K562 (cell line): ENCODE measurements around the gene THAP11. TPM values are rescaled to one million over a fixed set of nuclear protein-coding genes. Genes with fewer than 3 reads are reported as not detected.
A peak's percentile ranks its signal among the peaks of the same experiment; 100 is the strongest.

ENCODE experiments used
- BCL6 ChIP-seq: fragments of 250-450 bp; sonication (Bioruptor Pico); IDR thresholded peaks from 2 replicates; pipeline ENCODE4 v1.4.0; 2020
- CGGBP1 ChIP-seq: fragments of 250-450 bp; sonication (Bioruptor Pico); IDR thresholded peaks from 2 replicates; pipeline ENCODE4 v1.9.0; 2021; ENCODE audit warnings: mild to moderate bottlenecking
- ETS1 ChIP-seq: conservative IDR thresholded peaks from 2 replicates; pipeline ENCODE4 v1.6.1; 2011; ENCODE audit warnings: low read depth, mild to moderate bottlenecking, low read length; ENCODE audit not compliant: control insufficient read depth
- FOXP1 ChIP-seq: sonication (generic); formaldehyde crosslinking; IDR thresholded peaks from 2 replicates; pipeline ENCODE4 v1.8.0; 2022; ENCODE audit warnings: mild to moderate bottlenecking, missing genetic modification reagents
- GATA2 ChIP-seq: sonication (generic); formaldehyde crosslinking; IDR thresholded peaks from 2 replicates; pipeline ENCODE4 v1.4.0; 2020; ENCODE audit warnings: mild to moderate bottlenecking, missing genetic modification reagents
- HNRNPUL1 ChIP-seq: fragments of 200-400 bp; formaldehyde crosslinking; IDR thresholded peaks from 2 replicates; pipeline ENCODE4 v1.6.1; 2017; ENCODE audit warnings: low read length
- MCM2 ChIP-seq: fragments of 450-650 bp; IDR thresholded peaks from 2 replicates; pipeline ENCODE4 v1.6.1; 2017; ENCODE audit warnings: low read depth, mild to moderate bottlenecking
- PTBP1 ChIP-seq: fragments of 200-400 bp; formaldehyde crosslinking; IDR thresholded peaks from 2 replicates; pipeline ENCODE4 v1.6.1; 2017; ENCODE audit warnings: low read depth, low read length
- RBBP5 ChIP-seq: fragments of 200-600 bp; sonication (generic); IDR thresholded peaks from 2 replicates; pipeline ENCODE4 v1.6.1; 2012; ENCODE audit warnings: borderline replicate concordance, mild to moderate bottlenecking, low read length, control low read depth, inconsistent platforms; ENCODE audit not compliant: insufficient read depth, poor library complexity, severe bottlenecking
- SAFB2 ChIP-seq: fragments of 200-400 bp; formaldehyde crosslinking; IDR thresholded peaks from 2 replicates; pipeline ENCODE4 v1.6.1; 2018; ENCODE audit warnings: borderline replicate concordance, low read length, low read depth, moderate library complexity; ENCODE audit not compliant: severe bottlenecking
- SRF ChIP-seq, 2 experiments: fragments of 250-450, 450-650 bp in 1 of 2; sonication (Bioruptor Pico) in 1 of 2; sonication (generic) in 1 of 2; formaldehyde crosslinking; IDR thresholded peaks; 2 replicates each; pipeline versions ENCODE4 v1.5.0 to v1.5.1; 2020 to 2022; ENCODE audit warnings: mild to moderate bottlenecking in 1 of 2, missing genetic modification reagents in 1 of 2
- SRSF3 ChIP-seq: fragments of 200-400 bp; formaldehyde crosslinking; IDR thresholded peaks from 2 replicates; pipeline ENCODE4 v1.6.1; 2016; ENCODE audit warnings: mild to moderate bottlenecking, low read length, moderate library complexity; ENCODE audit not compliant: insufficient read depth
- TCF7 ChIP-seq: sonication (generic); IDR thresholded peaks from 2 replicates; pipeline ENCODE4 v1.6.1; 2016; ENCODE audit warnings: antibody characterized with exemption, borderline replicate concordance
- U2AF1 ChIP-seq: fragments of 200-400 bp; formaldehyde crosslinking; optimal IDR thresholded peaks from 2 replicates; pipeline ENCODE3; 2017; ENCODE audit warnings: mild to moderate bottlenecking, low read depth, low read length, moderate library complexity
- ZBTB33 ChIP-seq: sonication (generic); formaldehyde crosslinking; IDR thresholded peaks from 2 replicates; pipeline ENCODE4 v1.8.1; 2023; ENCODE audit warnings: mild to moderate bottlenecking, missing genetic modification reagents
- ZKSCAN3 ChIP-seq: fragments of 250-450 bp; sonication (Bioruptor Pico); IDR thresholded peaks from 2 replicates; pipeline ENCODE4 v1.4.0; 2020
- ZNF175 ChIP-seq: fragments of 200-800 bp; sonication (Bioruptor generic); IDR thresholded peaks from 2 replicates; pipeline ENCODE4 v1.6.1; 2016; ENCODE audit warnings: low read depth, mild to moderate bottlenecking, missing genetic modification characterization, missing compliant biosample characterization
- ZNF184 ChIP-seq: sonication (generic); formaldehyde crosslinking; IDR thresholded peaks from 2 replicates; pipeline ENCODE4 v1.5.0; 2020; ENCODE audit warnings: missing genetic modification reagents
- ZNF398 ChIP-seq: fragments of 250-450 bp; sonication (Bioruptor Pico); IDR thresholded peaks from 2 replicates; pipeline ENCODE4 v1.8.0; 2021; ENCODE audit warnings: moderate library complexity, mild to moderate bottlenecking, inconsistent platforms
- ZNF740 ChIP-seq, 3 experiments: fragments of 200-800 bp in 1 of 3; sonication (Bioruptor generic) in 1 of 3; sonication (generic) in 1 of 3; formaldehyde crosslinking in 1 of 3; IDR thresholded peaks; 2 replicates each; pipeline versions ENCODE4 v1.6.1 to v1.8.0; 2016 to 2022; ENCODE audit warnings: mild to moderate bottlenecking in 2 of 3, missing compliant biosample characterization in 2 of 3, missing genetic modification characterization in 2 of 3, missing genetic modification reagents in 1 of 3
- polyA plus RNA-seq, 8 experiments: library from polyadenylated mRNA; depleted of rRNA in 4 of 8; stranded (reverse) in 5 of 8; unstranded in 3 of 8; fragments of >200 nt; fragmentation: Nextera tagmentation in 2 of 8; fragmentation: Illumina TruSeq in 1 of 8; extraction: Ambion mirVana in 2 of 8; extraction: Trizol in 1 of 8; gene quantifications; 2 replicates each; pipeline versions ENCODE4 v1.2.1 to v1.2.3, GENCODE V29; 2011 to 2014; ENCODE audit warnings: inconsistent platforms in 1 of 8, missing spikeins in 1 of 8
- total RNA-seq, 7 experiments: library from RNA; depleted of rRNA in 6 of 7; stranded (reverse); fragments of >200 nt in 6 of 7; fragmentation: Illumina TruSeq in 2 of 7; extraction: Trizol in 2 of 7; gene quantifications; 2 replicates each; pipeline versions ENCODE4 v1.2.1 to v1.2.3, GENCODE V29; 2011 to 2021; ENCODE audit warnings: low replicate concordance in 1 of 7

The THAP11 gene
- total and polyA plus RNA-seq, 9 of the 15 experiments (the other 6 are each of a cell fraction or from before 2014, with no cell fraction given) = 2.4 to 31.6 (median 21.4) TPM

GRCh38 chr16:67872631-67873434 is 30.7 kb downstream of the THAP11 start, which contains the start of gene EDC4 (continued):
- TF ChIP-seq PTBP1 = 0 out of 2 replicates have a peak, but pooled peaks have one; percentile 27
- peak; percentile 85 for TF ChIP-seq ZNF740 (CRISPR knock-in tag; IDR thresholded peaks at IDR 0.05)
- no peak for TF ChIP-seq ZNF740 (tag; IDR thresholded peaks at IDR 0.05)
- TF ChIP-seq ETS1 = peak; percentile 85
- 0 out of 2 replicates have a peak, but pooled peaks have one; percentile 27 for TF ChIP-seq SRSF3
- peak; percentile 94 for TF ChIP-seq U2AF1
- TF ChIP-seq MCM2 = no peak
- no peak for TF ChIP-seq ZNF175 (CRISPR knock-in tag)
- peak; percentile 99 for TF ChIP-seq RBBP5
- no peak for TF ChIP-seq SRF (CRISPR knock-in tag; IDR thresholded peaks at IDR 0.05)
- no peak for TF ChIP-seq BCL6 (CRISPR knock-in tag)
- TF ChIP-seq SAFB2 = no peak
- peak; percentile 90; the same call in 1 of the 2 replicates for TF ChIP-seq CGGBP1 (CRISPR knock-in tag)
- TF ChIP-seq ZNF184 (CRISPR knock-in tag) = no peak
- no peak for TF ChIP-seq ZKSCAN3
- no peak for TF ChIP-seq GATA2
- peak; percentile 81 for TF ChIP-seq ZBTB33 (CRISPR knock-in tag)
- no peak for TF ChIP-seq ZNF398
- no peak for TF ChIP-seq TCF7
- TF ChIP-seq HNRNPUL1 = no peak
- TF ChIP-seq FOXP1 = peak; percentile 65; the same call in 1 of the 2 replicates
